ELF-1 (cell line): ENCODE results near the gene EXOSC7.
"Not testable (repeated sequence)": the region's sequence is repeated elsewhere in the genome, so short reads cannot be mapped to it uniquely, and the experiment has no call there.

Experiments used
- DNase-seq: peaks from one replicate; pipeline ENCODE4 v3.0.0-alpha.2; 2016; ENCODE audit warnings: low read depth, low spot score

Gene EXOSC7

DNA sequence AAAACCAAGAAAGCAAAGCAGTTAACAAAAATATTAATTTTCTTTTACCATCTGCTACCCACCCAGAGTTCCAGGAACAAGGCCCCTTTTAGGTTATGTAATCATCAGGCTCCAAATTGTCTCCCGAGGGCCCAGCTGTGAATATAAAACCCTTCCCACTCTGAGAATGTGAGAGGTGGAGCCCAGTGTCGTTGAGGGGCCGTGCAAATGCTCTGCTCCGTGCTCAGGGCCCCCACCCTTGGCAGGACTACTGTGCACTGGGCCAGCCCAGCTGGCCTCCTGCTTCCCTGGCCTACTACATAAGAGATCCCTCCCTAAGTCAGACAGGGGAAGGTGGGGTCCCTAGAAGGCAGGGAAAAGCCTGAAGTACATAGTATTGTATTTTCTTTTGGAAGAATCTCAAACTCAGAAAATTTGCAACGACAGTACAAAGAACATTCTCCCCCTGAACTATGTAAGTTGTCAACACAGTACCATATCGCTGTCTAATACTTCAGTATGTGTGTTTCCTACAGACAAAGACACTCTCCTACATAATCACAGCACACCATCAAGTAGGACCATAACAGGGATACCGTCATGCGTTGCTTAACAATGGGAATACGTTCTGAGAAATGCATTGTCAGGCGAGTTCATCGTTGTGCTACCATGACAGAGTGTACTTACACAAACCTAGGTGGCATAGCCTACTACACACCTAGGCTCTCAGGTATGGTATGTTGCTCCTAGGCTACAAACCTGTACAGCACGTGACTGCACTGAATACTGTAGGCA lies 45.7 kb downstream of the EXOSC7 start:
- no peak for DNase-seq

DNA sequence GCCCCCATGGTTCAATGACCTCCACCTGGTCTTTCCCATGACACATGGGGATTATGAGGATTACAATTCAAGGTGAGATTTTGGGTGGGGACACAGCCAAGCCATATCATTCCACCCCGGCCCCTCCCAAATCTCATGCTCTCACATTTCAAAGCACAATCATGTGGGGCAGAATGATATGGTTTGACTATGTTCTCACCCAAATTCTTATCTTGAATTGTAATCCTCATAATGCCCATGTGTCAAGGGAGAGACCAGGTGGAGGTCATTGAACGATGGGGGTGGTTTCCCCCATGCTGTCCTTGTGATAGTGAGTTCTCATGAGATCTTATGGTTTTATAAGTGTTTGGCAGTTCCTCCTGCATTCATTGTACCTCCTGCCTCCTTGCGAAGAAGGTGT lies 47.6 kb downstream of the EXOSC7 start:
- DNase-seq: no peak

DNA sequence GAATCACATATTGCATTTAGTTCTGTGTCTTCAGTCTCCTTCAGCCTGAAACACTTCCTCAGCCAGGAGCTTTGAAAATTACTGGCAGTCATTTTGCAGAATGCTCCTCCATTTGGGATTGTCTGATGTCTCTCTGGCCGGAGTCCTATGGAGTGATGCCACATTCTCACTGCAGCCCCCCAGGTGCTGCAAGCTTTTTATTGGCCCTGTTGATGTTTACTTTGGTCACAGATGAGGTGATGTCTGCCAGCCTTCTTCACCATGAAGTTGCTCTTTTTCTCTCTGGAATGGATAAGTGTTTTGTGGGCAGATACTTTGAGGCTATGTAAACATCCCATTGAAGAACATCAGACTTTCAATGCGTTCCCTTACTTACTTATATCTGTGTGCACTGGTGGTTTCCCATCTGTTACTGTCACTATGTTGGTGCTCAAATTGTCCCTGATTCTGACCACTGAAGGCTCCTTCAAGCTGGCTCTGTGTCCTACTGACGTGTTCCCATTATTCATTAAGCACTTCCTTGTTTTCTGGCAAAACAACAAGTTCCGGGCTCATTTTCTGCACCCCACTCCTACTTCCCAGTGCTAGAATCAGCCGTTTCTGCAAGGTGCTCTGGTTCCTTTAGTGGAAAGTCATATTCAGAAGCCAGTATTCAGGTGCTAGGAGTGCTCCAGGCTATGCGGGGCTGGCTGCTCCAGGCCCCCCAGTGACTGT lies 48.7 kb downstream of the EXOSC7 start:
- no peak for DNase-seq

DNA sequence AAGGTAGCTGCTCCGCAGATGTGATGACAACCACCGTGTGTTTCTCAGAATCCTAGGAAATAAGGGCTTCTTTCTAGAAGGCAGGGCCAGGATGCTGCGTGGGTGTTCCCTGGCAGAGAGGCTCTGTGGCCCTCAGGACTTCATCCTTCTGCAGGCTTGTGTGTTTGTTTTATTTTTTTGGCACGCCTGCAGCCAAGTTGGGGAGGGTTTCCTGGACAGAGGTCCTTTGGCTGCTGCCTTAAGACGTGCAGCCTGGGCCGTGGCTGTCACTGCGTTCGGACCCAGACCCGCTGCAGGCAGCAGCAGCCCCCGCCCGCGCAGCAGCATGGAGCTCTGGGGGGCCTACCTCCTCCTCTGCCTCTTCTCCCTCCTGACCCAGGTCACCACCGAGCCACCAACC lies 50.0 kb downstream of the EXOSC7 start, which contains the start of gene CLEC3B:
Gene CLEC3B (plus strand): TSS at position 266 of the 400 bp plus-strand sequence. CDS start 60 bp downstream, at position 326.
- no peak for DNase-seq

DNA sequence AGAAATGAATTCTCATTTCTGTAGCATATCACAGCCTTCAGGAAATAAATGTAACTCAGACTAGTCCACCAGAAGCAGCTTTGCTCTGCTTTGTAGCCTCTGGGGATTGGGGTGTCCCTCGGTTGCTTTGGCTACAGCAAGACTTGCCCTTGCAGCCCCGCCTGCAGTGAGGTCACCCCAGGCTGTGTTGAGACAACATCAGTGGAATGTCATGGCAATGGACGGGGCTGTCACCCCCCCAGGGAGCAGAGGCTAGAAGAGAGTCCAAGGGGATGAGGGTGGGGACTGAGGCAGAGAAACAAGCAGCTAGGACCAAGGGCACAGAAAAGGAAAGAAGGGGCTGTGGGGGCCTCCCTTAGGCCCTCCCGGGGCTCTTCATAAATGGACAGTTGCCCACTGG lies 50.9 kb downstream of the EXOSC7 start:
- DNase-seq: peak; percentile 70

DNA sequence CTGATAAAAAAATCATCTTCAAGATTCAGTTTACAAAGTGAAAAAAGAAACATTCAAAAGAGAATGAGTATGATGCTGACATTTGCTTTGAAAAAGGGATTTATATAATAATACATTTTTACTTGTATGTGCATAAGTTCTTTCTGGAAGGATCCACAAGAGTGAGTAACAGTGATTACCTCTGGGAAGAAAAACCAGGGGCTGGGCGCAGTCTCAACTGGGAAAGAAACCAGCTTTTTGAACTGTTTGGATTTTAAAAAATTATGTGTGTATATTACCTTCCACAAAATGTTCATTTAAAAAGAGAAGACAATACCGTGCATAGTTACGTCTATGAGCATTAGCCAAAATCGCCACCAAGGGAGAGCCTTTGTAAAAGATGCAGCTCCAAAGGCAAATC lies 51.4 kb downstream of the EXOSC7 start:
- no peak for DNase-seq

DNA sequence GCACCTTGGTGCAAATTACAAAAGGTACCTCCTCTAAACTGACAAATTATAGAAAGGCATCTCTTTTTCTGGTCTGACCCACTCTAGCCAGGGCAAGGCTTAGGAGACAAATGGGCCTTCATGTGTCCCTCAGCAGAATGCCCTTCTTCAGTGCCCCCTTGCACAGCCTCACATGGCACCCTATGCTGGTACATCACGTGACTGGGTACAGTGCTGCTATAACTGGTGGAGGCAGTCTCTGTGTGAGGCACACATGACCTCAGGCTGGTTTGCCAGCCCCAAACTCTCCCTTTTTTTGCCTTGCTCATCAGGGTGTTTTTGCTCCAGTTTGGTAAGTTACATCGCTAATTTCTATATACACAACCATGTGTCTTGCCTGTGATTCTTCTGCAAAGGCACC lies 53.2 kb downstream of the EXOSC7 start:
- no peak for DNase-seq

DNA sequence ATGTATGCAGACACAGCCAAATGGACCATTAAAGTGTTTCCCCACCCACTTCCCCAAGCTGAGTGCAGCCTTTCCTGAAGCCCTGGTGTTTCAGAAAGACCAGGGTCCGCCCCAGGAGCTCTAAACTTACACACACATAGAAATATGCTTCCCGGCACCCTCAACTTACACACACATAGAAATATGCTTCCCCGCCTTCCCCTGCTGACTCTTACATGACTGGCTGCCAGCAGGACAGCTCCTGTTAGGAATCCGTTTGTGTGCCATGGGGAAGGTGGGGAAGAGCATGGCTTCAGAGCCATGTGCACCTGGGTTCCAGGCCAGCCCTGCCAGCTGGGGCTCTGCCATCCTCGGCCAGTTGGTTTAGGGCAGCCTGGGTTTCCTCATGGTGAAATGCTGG lies 53.6 kb downstream of the EXOSC7 start:
- no peak for DNase-seq

DNA sequence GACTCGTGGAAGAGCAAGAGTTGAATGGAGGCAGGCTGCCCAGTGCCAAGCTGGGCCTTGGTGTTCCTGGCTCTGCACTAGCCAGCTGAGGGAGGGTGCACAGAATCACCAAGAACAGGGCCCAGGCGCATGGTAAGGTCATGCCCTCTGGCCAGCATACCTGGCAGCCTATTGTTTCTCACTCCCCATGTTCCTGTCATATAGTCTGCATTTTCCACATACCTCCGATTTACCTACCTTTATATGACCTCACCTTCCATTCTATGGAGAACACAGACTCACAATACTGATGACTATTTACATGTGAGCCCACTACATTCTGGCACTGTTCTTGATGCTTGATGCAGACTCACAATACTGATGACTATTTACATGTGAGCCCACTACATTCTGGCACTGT lies 55.5 kb downstream of the EXOSC7 start:
- no peak for DNase-seq

DNA sequence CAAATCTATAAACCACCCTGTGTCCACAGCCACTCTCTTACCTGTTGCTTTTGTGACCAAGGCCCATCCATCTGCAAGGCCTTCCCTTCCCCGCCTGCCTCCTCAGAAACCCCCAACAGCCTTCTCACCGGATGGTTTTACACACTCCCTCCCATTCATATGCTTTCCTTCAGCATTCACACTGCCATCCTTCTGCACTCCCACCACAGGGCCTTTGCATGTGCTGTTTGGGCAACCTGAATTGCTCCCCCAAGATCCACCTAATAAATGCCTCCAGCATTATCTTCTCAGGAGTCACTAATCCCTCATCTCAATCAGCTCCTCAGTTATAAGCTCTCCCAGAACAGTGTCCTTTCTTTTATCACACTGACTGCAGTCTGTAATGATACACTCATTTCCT lies 56.1 kb downstream of the EXOSC7 start:
- no peak for DNase-seq

DNA sequence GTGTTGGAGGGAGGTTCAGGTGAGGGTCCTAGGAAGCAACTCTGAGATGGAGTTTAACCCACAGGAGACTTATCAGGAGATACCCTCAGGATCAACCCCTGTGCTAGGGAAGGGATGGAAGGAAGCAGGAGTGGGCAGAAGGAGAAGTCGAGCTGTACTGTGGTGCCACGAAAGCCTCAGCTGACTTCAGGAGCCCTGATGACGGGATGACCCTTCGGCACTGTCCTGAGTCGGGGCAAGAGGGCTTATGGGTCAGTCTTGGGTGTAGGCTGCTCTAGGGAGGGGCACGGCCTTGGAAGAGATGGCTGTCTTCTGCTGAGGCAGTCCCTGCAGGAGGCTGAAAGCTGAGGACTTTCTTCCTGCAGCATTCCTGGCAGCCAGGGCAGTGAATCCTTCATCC lies 57.7 kb downstream of the EXOSC7 start:
- DNase-seq: no peak

DNA sequence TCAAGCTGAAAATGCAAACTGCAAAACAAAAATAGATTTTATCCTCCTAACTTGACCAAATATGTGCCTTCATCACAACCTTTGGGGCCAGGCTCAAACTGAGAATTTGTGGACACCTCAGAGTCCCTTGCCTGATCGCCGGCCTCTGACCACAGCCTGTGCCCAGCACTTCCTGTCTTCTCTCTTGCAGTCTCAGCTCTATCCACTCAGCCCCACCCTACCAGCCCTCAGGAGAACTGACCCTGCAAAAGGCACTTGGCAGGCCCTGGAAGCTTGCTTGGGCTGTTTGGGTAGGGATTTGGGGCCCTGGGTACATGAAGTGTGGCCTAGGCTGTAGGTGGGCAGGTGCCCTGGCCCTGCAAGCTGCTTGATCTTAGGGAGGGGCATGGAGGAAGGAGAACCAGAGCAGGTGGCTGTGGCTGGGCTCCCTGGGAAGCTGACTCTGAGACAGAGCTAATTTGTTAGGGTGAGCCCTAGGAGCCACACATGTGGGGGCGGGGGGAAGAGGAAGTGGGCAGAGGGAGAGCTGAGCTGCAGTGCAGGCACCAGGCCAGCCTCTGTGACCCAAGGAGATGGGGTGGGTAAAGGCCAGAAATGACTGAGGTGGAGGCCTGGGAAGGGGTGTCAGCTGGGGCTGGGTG lies 58.7 kb downstream of the EXOSC7 start:
- no peak for DNase-seq

DNA sequence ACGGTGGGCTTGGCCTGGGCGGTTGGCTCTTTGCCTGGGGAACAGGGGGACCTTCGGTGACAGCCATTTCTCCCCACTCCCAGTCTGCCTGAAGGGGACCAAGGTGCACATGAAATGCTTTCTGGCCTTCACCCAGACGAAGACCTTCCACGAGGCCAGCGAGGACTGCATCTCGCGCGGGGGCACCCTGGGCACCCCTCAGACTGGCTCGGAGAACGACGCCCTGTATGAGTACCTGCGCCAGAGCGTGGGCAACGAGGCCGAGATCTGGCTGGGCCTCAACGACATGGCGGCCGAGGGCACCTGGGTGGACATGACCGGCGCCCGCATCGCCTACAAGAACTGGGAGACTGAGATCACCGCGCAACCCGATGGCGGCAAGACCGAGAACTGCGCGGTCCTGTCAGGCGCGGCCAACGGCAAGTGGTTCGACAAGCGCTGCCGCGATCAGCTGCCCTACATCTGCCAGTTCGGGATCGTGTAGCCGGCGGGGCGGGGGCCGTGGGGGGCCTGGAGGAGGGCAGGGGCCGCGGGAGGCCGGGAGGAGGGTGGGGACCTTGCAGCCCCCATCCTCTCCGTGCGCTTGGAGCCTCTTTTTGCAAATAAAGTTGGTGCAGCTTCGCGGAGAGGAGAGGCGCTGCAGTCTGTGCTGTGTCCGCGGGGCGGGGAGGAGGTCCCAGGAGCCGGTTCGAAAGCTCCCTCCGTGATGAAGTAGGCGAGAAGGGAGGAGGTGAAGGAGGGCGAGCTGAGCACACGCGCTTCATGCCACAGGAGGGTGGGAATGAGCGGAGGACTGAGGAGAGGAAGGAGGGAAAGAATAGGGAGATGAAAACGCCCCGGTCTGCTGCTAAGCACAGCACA lies 59.6 kb downstream of the EXOSC7 start:
- DNase-seq: no peak

DNA sequence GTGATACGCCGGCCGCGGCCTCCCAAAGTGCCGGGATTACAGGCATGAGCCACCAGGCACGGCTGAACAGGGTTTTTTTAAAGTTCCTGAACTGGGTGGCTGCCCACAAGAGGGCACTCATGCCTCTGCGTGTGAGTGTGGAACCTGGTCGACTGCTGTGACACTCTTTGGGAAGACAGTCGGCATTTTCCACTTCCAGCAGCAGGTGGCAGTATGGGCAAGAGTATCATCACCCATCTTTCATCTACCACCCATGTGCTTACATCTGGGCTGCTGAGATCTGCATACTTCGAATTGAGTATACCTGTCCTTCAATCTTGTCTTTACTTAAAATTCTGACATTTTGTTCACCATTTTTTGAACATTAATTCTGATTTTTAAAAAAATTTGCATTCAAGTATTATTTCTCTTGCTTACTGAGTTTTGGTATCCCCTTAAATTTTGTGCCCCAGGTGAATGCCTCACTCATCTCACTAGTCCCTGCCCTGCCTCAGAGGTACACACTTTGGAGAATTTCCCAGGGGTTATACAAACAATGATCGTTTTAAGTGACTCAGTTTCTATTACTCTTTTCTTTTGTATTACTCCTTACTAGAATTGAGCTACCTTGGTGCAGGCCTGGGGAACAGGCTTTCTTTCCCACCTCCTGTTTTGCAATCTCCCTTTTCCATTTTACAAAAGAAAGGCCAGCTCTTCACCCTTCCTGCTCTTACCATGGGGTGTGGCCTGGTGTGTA lies 61.8 kb downstream of the EXOSC7 start:
- peak; percentile 98 for DNase-seq

DNA sequence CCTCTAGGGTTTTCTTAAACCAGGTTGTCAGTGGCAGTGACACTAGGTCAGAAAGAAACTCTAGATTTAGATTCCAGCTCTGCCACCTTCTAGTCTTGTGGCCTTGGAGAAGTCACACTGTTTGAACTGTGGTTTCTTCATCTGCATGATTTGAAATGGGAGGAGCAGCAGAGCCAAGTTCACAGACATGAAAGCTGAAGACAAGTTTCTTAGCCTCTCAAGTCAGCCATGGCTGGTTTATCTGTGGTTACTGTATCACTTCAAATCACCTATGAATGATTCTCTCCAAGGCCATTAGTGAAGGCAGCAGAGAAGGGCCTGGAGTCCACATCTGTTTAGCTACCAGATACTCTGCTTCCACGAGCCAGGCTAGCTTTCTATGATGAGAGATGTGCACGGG lies 65.6 kb downstream of the EXOSC7 start:
- no peak for DNase-seq

DNA sequence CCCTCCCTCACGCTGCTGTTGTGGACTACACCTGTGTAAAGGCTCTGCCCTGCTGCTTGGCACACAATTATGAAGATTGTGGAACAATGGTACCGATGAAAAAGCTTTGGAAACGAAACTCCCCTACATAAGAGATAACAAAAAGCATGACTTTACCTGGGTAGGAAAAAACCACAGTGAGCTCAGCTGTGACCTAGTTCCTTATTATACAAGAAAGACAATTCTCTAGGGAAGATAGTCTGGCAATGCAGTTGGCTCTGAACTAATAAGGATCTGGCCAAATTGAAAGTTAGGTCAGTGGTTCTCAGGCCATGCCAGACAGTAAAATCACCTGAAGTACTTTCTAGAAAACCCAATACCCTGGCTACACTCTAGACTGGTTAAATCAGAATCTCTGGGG lies 66.1 kb downstream of the EXOSC7 start:
- DNase-seq: no peak

DNA sequence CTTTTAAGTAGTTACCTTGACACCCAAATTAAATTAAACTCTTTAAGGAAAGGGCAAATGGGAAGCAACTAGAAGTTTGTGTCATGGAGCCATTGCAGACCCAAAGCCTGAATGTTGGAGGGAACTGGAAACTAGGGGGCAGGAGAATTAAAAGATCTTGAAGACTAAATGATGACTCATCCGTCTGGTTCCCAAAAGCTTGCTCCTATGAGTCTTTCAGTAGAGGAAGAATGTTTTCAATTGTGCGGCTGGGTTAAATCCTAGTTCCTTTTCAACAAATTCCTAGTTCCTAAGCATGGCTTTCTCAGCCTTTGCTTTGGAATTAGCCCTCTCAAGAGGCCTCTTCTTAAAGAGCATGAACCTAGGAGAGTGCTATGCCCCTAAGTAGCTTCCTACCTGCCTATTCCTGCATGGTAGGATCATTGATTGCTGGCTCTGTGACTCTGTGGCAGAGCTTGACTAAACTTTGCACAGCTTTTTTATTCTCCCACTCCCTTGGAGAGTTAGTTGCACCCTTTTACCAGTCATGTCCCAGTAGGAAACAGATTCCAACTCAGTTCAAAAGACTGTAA lies 67.8 kb downstream of the EXOSC7 start:
- no peak for DNase-seq

DNA sequence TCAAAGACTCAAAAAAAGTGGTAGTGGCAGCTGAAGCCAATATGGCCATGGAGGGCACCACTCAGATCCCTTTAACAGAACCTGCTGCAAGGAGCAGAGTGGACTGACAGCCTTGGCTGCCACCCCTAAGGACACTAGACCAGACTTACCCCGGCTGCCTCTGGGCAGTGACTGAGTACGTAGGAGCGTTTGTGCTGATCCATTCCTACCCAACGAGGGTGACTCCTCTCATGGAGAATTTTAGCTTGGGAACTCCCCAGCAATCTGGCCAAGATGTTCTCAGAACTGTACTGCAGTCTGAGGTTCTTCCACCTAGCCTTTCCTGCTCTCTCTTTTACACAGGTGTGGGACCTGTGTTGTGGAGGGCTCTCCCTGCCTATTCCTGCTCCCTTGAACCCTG lies 72.2 kb downstream of the EXOSC7 start:
- no peak for DNase-seq

DNA sequence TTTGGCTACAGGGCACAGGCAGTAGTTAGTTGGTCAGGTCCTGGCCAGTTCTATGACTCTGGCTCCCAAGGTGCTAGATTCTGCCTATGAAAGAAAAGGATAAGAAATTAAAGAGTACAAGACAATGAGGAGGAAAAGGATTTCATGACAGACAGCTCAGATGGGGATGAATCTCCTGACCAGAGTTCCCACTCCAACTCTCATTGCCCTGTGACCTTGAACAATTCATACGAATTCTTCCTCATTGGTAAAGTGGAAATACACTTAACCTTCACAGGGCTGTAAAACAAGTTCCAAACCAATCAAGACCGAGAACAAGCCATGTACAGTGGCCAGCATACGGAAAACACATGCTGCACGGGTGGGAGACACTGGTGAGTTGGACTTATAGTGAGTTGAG lies 73.8 kb downstream of the EXOSC7 start:
- no peak for DNase-seq

DNA sequence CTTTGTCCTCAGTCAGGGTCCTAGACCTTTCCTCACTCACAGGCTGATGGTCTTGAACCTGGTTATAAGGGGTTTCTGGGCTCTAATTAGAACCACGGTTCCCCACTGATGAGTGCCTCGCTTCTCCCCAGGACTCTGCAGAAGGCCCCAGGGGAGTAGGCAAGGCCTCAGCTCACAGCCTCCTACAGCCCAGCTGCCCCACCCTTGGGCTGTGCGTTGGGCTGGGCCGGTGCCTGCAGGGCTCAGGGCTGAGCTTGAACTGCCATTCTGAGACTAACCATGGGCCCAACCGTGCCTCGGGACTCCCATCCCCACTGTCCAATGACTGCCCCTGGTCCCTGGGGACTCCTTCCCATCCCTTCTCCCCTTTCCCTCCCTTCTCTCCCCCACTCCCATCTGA lies 75.6 kb downstream of the EXOSC7 start:
- DNase-seq: no peak

DNA sequence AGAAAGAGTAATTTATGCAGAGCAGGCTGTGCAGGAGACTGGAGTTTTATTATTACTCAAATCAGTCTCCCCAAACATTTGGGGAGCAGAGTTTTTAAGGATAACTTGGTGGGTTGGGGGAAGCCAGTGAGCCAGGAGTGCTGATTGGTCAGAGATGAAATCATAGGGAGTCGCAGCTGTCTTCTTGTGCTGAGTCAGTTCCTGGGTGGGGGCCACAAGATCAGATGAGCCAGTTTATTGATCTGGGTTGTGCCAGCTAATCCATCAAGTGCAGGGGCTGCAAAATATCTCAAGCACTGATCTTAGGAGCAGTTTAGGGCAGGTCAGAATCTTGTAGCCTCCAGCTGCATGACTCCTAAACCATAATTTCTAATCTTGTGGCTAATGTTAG lies 77.8 kb downstream of the EXOSC7 start:
- not testable (repeated sequence) for DNase-seq
